OCI-LY3 (cell line): ENCODE results near the gene KCNH2.

ENCODE experiments used
- H2AFZ ChIP-seq: fragments of 200-600, 300-600 bp; shearing (Covaris generic); 2 replicates; pipeline ENCODE4 v1.6.0; 2014; ENCODE audit warnings: antibody characterized with exemption, low read depth, low read length
- H3K27ac ChIP-seq: fragments of 200-600, 300-600 bp; sonication (generic); 2 replicates; pipeline ENCODE4 v1.5.1; 2014; ENCODE audit warnings: mild to moderate bottlenecking, low read length, moderate library complexity, mixed read lengths
- H3K27me3 ChIP-seq: fragments of 200-600, 300-600 bp; sonication (generic); 2 replicates; pipeline ENCODE4 v1.6.1; 2014; ENCODE audit warnings: low read depth, low read length, mixed read lengths
- H3K36me3 ChIP-seq: fragments of 200-600, 300-600 bp; sonication (generic); replicated peaks from 2 replicates; pipeline ENCODE3; 2014; ENCODE audit warnings: low read depth, low read length, mixed read lengths
- H3K4me1 ChIP-seq: fragments of 300-600, 200-600 bp; sonication (generic); 2 replicates; pipeline ENCODE4 v1.6.1; 2014; ENCODE audit warnings: low read length, mixed read lengths
- H3K4me2 ChIP-seq: fragments of 200-600, 300-600 bp; sonication (generic); 2 replicates; pipeline ENCODE4 v1.6.1; 2014; ENCODE audit warnings: low read length, mixed read lengths
- H3K4me3 ChIP-seq: fragments of 300-600, 200-600 bp; sonication (generic); 2 replicates; pipeline ENCODE4 v1.5.1; 2014; ENCODE audit warnings: antibody characterized with exemption, mild to moderate bottlenecking, low read length, moderate library complexity
- H3K79me2 ChIP-seq: fragments of 300-600, 200-600 bp; shearing (Covaris generic); 2 replicates; pipeline ENCODE4 v1.6.1; 2014; ENCODE audit warnings: mild to moderate bottlenecking, low read length, mixed read lengths
- H3K9ac ChIP-seq: fragments of 300-600, 200-600 bp; shearing (Covaris generic); 2 replicates; pipeline ENCODE4 v1.6.0; 2014; ENCODE audit warnings: mild to moderate bottlenecking, low read length, moderate library complexity
- H3K9me3 ChIP-seq: fragments of 200-600, 300-600 bp; shearing (Covaris generic); 2 replicates; pipeline ENCODE4 v1.6.1; 2014; ENCODE audit warnings: low read length, mixed read lengths; ENCODE audit not compliant: insufficient read depth
- H4K20me1 ChIP-seq: fragments of 200-600, 300-600 bp; sonication (generic); 2 replicates; pipeline ENCODE4 v1.6.1; 2016; ENCODE audit warnings: low read length, mixed read lengths; ENCODE audit not compliant: insufficient read depth
- EZH2phosphoT487 ChIP-seq: fragments of 200-600 bp; shearing (Covaris generic); IDR thresholded peaks from 2 replicates; pipeline ENCODE4 v1.6.1; 2018; ENCODE audit warnings: antibody characterized with exemption, mixed run types, low read depth
- TF ChIP-seq, protein P1 (sequence below): fragments of 200-600, 300-600 bp; sonication (generic); IDR thresholded peaks from 2 replicates; pipeline ENCODE4 v1.5.1; 2014; ENCODE audit warnings: antibody characterized with exemption, low read length, low read depth

KCNH2 gene

DNA sequence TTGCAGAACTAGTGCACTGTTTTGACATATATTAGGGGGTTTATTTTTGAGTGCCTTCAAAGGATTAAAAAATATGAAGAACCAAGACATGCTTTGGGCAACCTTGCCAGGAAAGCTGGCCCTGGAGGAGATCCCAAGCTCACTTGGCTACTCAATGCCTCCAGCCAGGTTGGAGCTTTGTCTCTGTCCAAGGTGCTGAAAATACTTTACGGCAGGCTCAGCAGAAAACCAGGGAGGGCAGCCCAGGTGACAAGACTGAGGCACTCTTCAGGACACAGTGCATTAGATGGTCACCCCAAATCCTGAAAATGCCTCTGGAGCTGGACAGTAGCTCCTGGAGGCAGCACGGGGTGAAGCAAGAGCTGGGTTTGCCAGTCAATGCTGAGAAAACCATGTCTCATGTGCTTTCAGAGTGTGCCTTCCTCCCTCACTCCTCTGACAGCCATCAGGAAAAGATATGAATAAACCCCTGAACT is 5.8 kb upstream of the KCNH2 start:
- H3K4me3 ChIP-seq, result no peak overlapping the region
- no peak overlapping the region for H3K4me2 ChIP-seq
- peaks cover 10% of the 10 kb centered on the region for H3K4me1 ChIP-seq
- no peak overlapping the region for H2AFZ ChIP-seq
- H3K79me2 ChIP-seq, result no peaks in the 10 kb centered on the region
- no peaks in the 10 kb centered on the region for H3K36me3 ChIP-seq
- TF ChIP-seq EZH2phosphoT487, result no peak
- TF ChIP-seq, protein P1, sequence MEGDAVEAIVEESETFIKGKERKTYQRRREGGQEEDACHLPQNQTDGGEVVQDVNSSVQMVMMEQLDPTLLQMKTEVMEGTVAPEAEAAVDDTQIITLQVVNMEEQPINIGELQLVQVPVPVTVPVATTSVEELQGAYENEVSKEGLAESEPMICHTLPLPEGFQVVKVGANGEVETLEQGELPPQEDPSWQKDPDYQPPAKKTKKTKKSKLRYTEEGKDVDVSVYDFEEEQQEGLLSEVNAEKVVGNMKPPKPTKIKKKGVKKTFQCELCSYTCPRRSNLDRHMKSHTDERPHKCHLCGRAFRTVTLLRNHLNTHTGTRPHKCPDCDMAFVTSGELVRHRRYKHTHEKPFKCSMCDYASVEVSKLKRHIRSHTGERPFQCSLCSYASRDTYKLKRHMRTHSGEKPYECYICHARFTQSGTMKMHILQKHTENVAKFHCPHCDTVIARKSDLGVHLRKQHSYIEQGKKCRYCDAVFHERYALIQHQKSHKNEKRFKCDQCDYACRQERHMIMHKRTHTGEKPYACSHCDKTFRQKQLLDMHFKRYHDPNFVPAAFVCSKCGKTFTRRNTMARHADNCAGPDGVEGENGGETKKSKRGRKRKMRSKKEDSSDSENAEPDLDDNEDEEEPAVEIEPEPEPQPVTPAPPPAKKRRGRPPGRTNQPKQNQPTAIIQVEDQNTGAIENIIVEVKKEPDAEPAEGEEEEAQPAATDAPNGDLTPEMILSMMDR, result no peak
- H3K27ac ChIP-seq, result no peak overlapping the region
- H3K9me3 ChIP-seq, result no peaks in the 10 kb centered on the region
- no peaks in the 10 kb centered on the region for H4K20me1 ChIP-seq
- H3K9ac ChIP-seq, result no peak overlapping the region
- H3K27me3 ChIP-seq, result peaks cover 46% of the 10 kb centered on the region

DNA sequence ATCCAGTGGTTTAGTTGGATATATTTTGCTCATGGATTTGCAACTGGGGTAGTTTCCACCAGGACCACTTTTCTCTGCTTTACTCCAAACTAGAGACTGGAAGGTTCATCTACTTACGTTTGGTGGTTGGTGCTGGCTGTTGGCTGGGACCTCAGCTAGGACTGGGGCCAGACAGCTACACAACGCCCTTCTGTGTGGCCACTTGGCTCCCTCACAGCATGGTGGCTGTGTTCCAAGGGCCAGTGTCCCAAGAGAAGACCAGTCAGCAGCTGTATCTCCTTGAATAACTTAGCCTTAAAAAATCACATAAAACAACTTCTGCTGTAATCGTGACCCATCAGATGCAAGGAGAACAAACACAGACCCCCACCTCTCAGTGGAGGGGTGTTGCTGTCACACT is 4.2 kb upstream of the KCNH2 start:
- Histone ChIP-seq H3K4me2 (no peak overlapping the region), H2AFZ (no peak overlapping the region), H3K4me3 (no peak overlapping the region), H3K27ac (no peak overlapping the region), H3K4me1 (peaks cover 5% of the 10 kb centered on the region; the same call in 1 of the 2 replicates), H4K20me1 (no peaks in the 10 kb centered on the region), H3K27me3 (peaks cover 46% of the 10 kb centered on the region), H3K36me3 (no peaks in the 10 kb centered on the region), H3K9me3 (no peaks in the 10 kb centered on the region), H3K79me2 (no peaks in the 10 kb centered on the region), H3K9ac (no peak overlapping the region)
- TF ChIP-seq, protein P1, result no peak
- no peak for TF ChIP-seq EZH2phosphoT487

DNA sequence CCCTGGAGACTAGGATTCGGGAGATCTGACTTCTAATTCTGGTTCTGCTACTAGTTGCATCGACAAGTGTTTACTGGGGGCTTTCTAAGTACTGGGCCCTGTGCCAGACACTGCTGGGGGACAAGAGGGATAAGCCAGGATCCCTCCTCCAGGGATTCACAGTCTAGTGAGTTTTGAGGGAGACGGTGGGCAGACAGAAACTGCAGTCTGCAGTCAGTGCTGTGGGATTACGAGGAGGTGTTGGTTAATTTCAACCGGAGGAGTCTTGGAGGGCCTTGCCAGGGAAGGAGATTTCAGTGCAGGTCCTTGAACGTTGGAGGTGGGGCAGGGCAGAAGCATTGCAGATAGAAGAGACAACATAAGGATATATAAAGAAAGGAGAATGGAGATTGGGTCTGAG is 3.5 kb upstream of the KCNH2 start:
- TF ChIP-seq, protein P1, result no peak
- no peak for TF ChIP-seq EZH2phosphoT487
- Histone ChIP-seq H3K9ac (no peak overlapping the region), H2AFZ (no peak overlapping the region), H3K4me2 (no peak overlapping the region), H4K20me1 (no peaks in the 10 kb centered on the region), H3K27me3 (peaks cover 46% of the 10 kb centered on the region), H3K79me2 (peaks cover 4% of the 10 kb centered on the region; the same call in 1 of the 2 replicates), H3K9me3 (no peaks in the 10 kb centered on the region), H3K4me3 (no peak overlapping the region), H3K4me1 (peaks cover 10% of the 10 kb centered on the region), H3K27ac (no peak overlapping the region), H3K36me3 (no peaks in the 10 kb centered on the region)

GRCh38 chr7:150980663-150981062 is 2.5 kb upstream of the KCNH2 start:
- Histone ChIP-seq H3K4me2 (no peak overlapping the region), H3K9me3 (no peaks in the 10 kb centered on the region), H3K27me3 (peaks cover 46% of the 10 kb centered on the region), H3K9ac (no peak overlapping the region), H3K4me1 (peaks cover 13% of the 10 kb centered on the region), H4K20me1 (no peaks in the 10 kb centered on the region; the same call in 1 of the 2 replicates), H3K4me3 (no peak overlapping the region), H3K27ac (no peak overlapping the region), H3K79me2 (peaks cover 4% of the 10 kb centered on the region; the same call in 1 of the 2 replicates), H2AFZ (no peak overlapping the region), H3K36me3 (no peaks in the 10 kb centered on the region)
- TF ChIP-seq, protein P1, result no peak
- no peak for TF ChIP-seq EZH2phosphoT487
